Esophagus squamous epithelium (tissue), 5 donors: ENCODE results near the gene SERHL2. TPM values are rescaled to one million over a fixed set of nuclear protein-coding genes. Genes with fewer than 3 reads are reported as not detected.

Experiments used
- DNase-seq: peaks from one replicate; lab custom pipeline; 2025; lab: John Stamatoyannopoulos, UW
- H3K27ac ChIP-seq, 4 donors: fragments of 200-600 bp; sonication (generic); one replicate each; pipeline ENCODE4 v1.5.1; 2016 to 2019; ENCODE audit warnings: mild to moderate bottlenecking in 1 of 4
- H3K27me3 ChIP-seq, 4 donors: fragments of 200-600 bp; sonication (generic); 1 replicate in 3 of 4; 2 replicates in 1 of 4; pipeline versions ENCODE4 v1.5.1 to v1.6.0; 2017 to 2021; ENCODE audit warnings: antibody characterized with exemption in 1 of 4
- H3K36me3 ChIP-seq, 3 donors: fragments of 200-600 bp; sonication (generic); one replicate each; pipeline ENCODE4 v1.5.1; 2016 to 2019
- H3K4me1 ChIP-seq, 3 donors: fragments of 200-600 bp; sonication (generic); one replicate each; pipeline ENCODE4 v1.5.1; 2017 to 2019
- H3K4me3 ChIP-seq, 4 donors: fragments of 200-600 bp; sonication (generic); 1 replicate in 3 of 4; 2 replicates in 1 of 4; pipeline ENCODE4 v1.5.1; 2016 to 2019; ENCODE audit warnings: mild to moderate bottlenecking in 2 of 4, moderate library complexity in 1 of 4
- H3K9me3 ChIP-seq, 3 donors: fragments of 200-600 bp; sonication (generic); one replicate each; pipeline ENCODE4 v1.5.1; 2016 to 2019
- POLR2A ChIP-seq, 4 donors: fragments of 450-650 bp; IDR thresholded peaks; one replicate each; pipeline ENCODE4 v1.6.1; 2017; ENCODE audit warnings: antibody characterized with exemption in 4 of 4, mild to moderate bottlenecking in 4 of 4, moderate library complexity in 3 of 4
- WGBS, 2 donors: methylation state at CpG; one replicate each; pipeline ENCODE4 v1.1.5; 2018; 5-methylcytosine and 5-hydroxymethylcytosine counted together
- intact Hi-C: fragments of 100-400 bp; cut with DNase I; formaldehyde crosslinking; loops from one replicate; pipeline ENCODE4 v1.15.0; 2022
- small RNA-seq, 4 donors: library from RNA; depleted of rRNA; stranded (forward); fragments of <200 nt; gene quantifications; one replicate each; pipeline ENCODE3, GENCODE V24; 2016
- total RNA-seq, 4 donors: library from RNA; depleted of rRNA; stranded (reverse); fragments of >200 nt; gene quantifications; one replicate each; pipeline ENCODE4 v1.1.0, GENCODE V29; 2016
- TF ChIP-seq, protein P1 (sequence below), 6 experiments: fragments of 450-650 bp in 4 of 6; fragments of 200-600 bp in 2 of 6; sonication (generic) in 2 of 6; IDR thresholded peaks; one replicate each; pipeline ENCODE4 v1.5.1; 2016 to 2019; ENCODE audit warnings: antibody characterized with exemption in 6 of 6, mild to moderate bottlenecking in 4 of 6, moderate library complexity in 4 of 6
- donor health status: DM: yes; HTN: yes; CAD: no.

SERHL2 gene
- total RNA-seq, 4 donors from 2014 or later: 2.1 to 5.1 (median 3.6) TPM

DNA sequence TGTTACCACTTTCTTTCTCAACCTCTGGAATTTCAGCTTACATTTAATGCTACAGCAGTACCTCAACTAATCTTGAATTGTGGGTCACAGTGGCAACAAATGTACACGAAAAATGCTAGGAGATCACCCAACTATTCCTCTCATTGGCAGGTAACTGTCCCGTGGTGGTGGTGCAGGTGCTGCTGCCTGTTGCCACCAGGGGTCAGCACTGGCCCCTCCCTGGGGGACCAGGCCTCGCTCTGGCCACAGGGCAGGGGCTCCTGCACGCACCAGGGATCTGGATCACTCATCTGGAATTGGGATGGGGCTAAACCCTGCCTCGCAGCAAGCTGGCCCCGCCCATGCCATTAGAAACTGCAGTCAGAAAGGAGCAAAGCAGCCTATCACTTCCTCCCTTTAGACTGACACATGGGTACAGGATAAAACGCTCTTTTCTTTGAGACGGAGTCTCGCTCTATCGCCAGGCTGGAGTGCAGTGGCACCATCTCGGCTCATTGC, 67.8 kb downstream of the SERHL2 start:
- peaks cover 22 to 64% (median 27%) of the 10 kb centered on the region in 3 donors for H3K4me1 ChIP-seq
- intact Hi-C loops: no loop called here

DNA sequence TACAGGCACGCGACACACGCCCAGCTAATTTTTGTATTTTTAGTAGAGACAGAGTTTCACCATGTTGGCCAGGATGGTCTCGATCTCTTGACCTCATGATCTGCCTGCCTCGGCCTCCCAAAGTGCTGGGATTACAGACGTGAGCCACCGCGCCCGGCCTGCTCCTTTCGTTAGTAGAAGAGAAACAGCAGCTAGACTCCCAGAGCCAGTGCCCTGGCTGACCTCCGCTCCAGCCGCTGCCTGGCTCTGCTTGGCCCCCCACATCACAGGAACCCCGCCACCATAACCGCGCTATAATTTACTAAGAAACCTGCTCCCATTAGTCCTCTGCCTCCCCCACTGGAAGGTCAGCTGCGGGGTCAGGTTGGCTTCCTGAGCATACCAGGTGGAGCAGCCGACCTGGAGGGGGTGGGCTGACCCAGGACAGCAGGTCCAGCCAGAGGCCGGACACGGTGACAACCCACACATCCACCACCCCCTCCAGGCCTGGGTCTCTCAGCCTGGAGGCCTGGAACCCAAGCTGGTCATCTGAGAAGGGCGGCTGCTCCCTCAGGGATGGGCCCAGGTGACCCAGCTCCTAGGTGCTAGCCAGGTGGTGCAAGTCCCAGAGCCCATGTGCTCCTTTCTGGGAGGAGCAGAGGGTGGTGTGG, 68.4 kb downstream of the SERHL2 start:
- peaks cover 22 to 57% (median 27%) of the 10 kb centered on the region in 3 donors for H3K4me1 ChIP-seq
- DNase-seq: no peak

More for the DNA sequence above, 67.8 kb downstream of the SERHL2 start:
- Histone ChIP-seq H3K36me3 (peaks cover 20 to 60% (median 31%) of the 10 kb centered on the region in 3 donors), H3K27me3 (no peaks in the 10 kb centered on the region), H3K9me3 (no peaks in the 10 kb centered on the region), H3K4me3 (no peak overlapping the region), H3K27ac (peak overlapping the region; percentile 65 to 83 (median 78))
- no peak for TF ChIP-seq POLR2A (IDR thresholded peaks at IDR 0.05)
- TF ChIP-seq, protein P1, sequence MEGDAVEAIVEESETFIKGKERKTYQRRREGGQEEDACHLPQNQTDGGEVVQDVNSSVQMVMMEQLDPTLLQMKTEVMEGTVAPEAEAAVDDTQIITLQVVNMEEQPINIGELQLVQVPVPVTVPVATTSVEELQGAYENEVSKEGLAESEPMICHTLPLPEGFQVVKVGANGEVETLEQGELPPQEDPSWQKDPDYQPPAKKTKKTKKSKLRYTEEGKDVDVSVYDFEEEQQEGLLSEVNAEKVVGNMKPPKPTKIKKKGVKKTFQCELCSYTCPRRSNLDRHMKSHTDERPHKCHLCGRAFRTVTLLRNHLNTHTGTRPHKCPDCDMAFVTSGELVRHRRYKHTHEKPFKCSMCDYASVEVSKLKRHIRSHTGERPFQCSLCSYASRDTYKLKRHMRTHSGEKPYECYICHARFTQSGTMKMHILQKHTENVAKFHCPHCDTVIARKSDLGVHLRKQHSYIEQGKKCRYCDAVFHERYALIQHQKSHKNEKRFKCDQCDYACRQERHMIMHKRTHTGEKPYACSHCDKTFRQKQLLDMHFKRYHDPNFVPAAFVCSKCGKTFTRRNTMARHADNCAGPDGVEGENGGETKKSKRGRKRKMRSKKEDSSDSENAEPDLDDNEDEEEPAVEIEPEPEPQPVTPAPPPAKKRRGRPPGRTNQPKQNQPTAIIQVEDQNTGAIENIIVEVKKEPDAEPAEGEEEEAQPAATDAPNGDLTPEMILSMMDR (IDR thresholded peaks at IDR 0.05): peak; percentile 78 to 89 (median 86)
- WGBS, 2 donors: 45 to 49% methylated on average over 7 of the region's 11 CpGs
- DNase-seq: no peak

DNA sequence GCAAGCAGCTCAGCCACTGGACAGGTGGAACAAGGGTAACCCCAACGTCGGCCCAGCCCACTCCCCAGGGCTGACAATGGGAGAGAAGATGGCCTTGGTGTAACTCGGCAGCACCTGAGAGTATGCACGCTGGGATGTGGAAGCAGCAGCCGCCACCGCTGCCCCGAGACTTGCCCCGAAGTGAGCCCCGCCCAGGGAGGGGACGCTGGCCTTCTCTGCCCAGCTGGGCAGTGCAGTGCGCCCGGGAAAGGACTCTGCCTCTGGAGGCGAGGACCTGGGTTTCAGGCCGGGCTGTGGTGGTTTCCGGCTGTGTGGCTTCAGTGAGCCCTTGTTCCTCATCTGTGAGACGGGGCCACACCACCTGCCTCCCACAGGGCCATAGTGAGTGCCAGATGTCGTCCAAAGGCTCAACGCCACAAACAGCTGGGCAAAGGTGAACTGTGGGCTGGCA, 69.6 kb downstream of the SERHL2 start:
- no peaks in the 10 kb centered on the region for H3K27me3 ChIP-seq
- 71 to 80% methylated on average over 2 to 3 of the region's 18 CpGs for WGBS, 2 donors
- peak overlapping the region in 1 of 4 donors; percentile 4 for H3K4me3 ChIP-seq
- no peaks in the 10 kb centered on the region for H3K9me3 ChIP-seq
- peaks cover 22 to 50% (median 27%) of the 10 kb centered on the region in 3 donors for H3K4me1 ChIP-seq
- DNase-seq: no peak
- H3K36me3 ChIP-seq: peaks cover 37 to 77% (median 46%) of the 10 kb centered on the region in 3 donors
- no peak for TF ChIP-seq POLR2A (IDR thresholded peaks at IDR 0.05)
- TF ChIP-seq, protein P1 (IDR thresholded peaks at IDR 0.05): no peak
- intact Hi-C loops: no loop called here
- H3K27ac ChIP-seq: peak overlapping the region in 3 of 4 donors; percentile 23 to 57 (median 55)

More for the DNA sequence above, 68.4 kb downstream of the SERHL2 start:
- H3K4me3 ChIP-seq: no peak overlapping the region
- H3K9me3 ChIP-seq: no peaks in the 10 kb centered on the region
- H3K27me3 ChIP-seq: no peaks in the 10 kb centered on the region
- WGBS, 2 donors: 73 to 91% methylated on average over 4 to 15 of the region's 20 CpGs
- peaks cover 26 to 66% (median 35%) of the 10 kb centered on the region in 3 donors for H3K36me3 ChIP-seq
- TF ChIP-seq, protein P1 (IDR thresholded peaks at IDR 0.05): no peak
- TF ChIP-seq POLR2A (IDR thresholded peaks at IDR 0.05): no peak
- H3K27ac ChIP-seq: peak overlapping the region; percentile 65 to 83 (median 78)
- intact Hi-C loops: no loop called here

Small RNA genes lying within 50 kb of the gene (small RNA-seq; reads per million reads assigned to genes)
- gene RN7SKP80: 0 to 0.30 (median 0) reads per million in 4 donors
- gene RNU6-513P: 0 reads per million in 4 donors

Other genes starting within 250 kb of the SERHL2 start
- 1 to 10 TPM in 2 of 4 donors, under 1 TPM in 2; 0.11 to 1.9 (median 0.99) TPM for gene NFAM1, start 121.6 kb upstream of the SERHL2 start, total RNA-seq
- gene RRP7A, start 34.2 kb upstream of the SERHL2 start, total RNA-seq: 10 to 100 TPM; 19.1 to 35.1 (median 26.1) TPM
- 10 to 100 TPM; 23.3 to 33.0 (median 28.0) TPM for gene POLDIP3, start 60.9 kb downstream of the SERHL2 start, total RNA-seq
- gene ATP5MGL, start 86.6 kb downstream of the SERHL2 start, total RNA-seq: under 1 TPM in 1 of 4 donors, not detected in 3; 0.76 TPM
- gene CYB5R3, start 95.4 kb downstream of the SERHL2 start, total RNA-seq: 10 to 100 TPM; 49.5 to 81.6 (median 71.7) TPM
- gene A4GALT, start 166.9 kb downstream of the SERHL2 start, total RNA-seq: 10 to 100 TPM; 13.9 to 22.0 (median 17.6) TPM